Neural progenitor cell (in vitro differentiated cells): ENCODE data around the gene OR2T3.
"Not testable (repeated sequence)": the region's sequence is repeated elsewhere in the genome, so short reads cannot be mapped to it uniquely, and the experiment has no call there.

ENCODE experiments used
- CTCF ChIP-seq: fragments of 200-600 bp; sonication (generic); IDR thresholded peaks from 2 replicates; pipeline ENCODE4 v1.5.1; 2017; ENCODE audit warnings: antibody characterized with exemption, mild to moderate bottlenecking
- EZH2 ChIP-seq: fragments of 200-600 bp; sonication (generic); IDR thresholded peaks from 2 replicates; pipeline ENCODE4 v1.6.1; 2017; ENCODE audit warnings: antibody characterized with exemption, mild to moderate bottlenecking, moderate library complexity
- EZH2phosphoT487 ChIP-seq: fragments of 200-600 bp; sonication (generic); IDR thresholded peaks from 2 replicates; pipeline ENCODE4 v1.6.1; 2017; ENCODE audit warnings: antibody characterized with exemption

- not testable (repeated sequence) for TF ChIP-seq CTCF, EZH2, EZH2phosphoT487
Measured at GRCh38 chr1:248510217-248510616, 37.1 kb downstream of the OR2T3 start.
